Endothelial cell of umbilical vein (primary cell): ENCODE results near the gene AJAP1. TPM values are rescaled to one million over a fixed set of nuclear protein-coding genes. Genes with fewer than 3 reads are reported as not detected.

Experiments used
- BruUV-seq: library from RNA; stranded (reverse); fragments of 400-500 nt; replicated peaks from 2 replicates; lab custom pipeline; 2021; lab: Mats Ljungman, UMichigan
- CTCF ChIA-PET: fragments of 300-600, 350-600 bp; sonication (Branson Sonifier 250); formaldehyde crosslinking; loops from one replicate; lab custom pipeline; 2021; ENCODE audit warnings: antibody characterized with exemption, inconsistent platforms; lab: Charles Lee
- POLR2A ChIA-PET: fragments of 300-600, 350-600 bp; sonication (Branson Sonifier 250); formaldehyde crosslinking; loops from one replicate; lab custom pipeline; 2021; ENCODE audit warnings: antibody characterized with exemption, inconsistent platforms; lab: Charles Lee
- DNase-seq: peaks from one replicate; pipeline ENCODE4 v3.0.0-alpha.2; 2011; ENCODE audit warnings: low read depth, low spot score
- FAIRE-seq: peaks from 2 replicates; lab custom pipeline; 2011; peaks lifted over from hg19 to GRCh38; lab: Jason Lieb, UNC
- H2AFZ ChIP-seq: 2 replicates; pipeline ENCODE4 v1.6.0; 2012; ENCODE audit warnings: low read depth, low read length, control low read depth, inconsistent platforms
- H3K27ac ChIP-seq: 2 replicates; pipeline ENCODE4 v1.5.1; 2011; ENCODE audit warnings: low read depth, mild to moderate bottlenecking, control low read depth, low read length, moderate library complexity; ENCODE audit not compliant: insufficient read depth
- H3K27me3 ChIP-seq, 2 experiments: 2 replicates each; pipeline versions ENCODE4 v1.6.0 to v1.6.1; 2011; ENCODE audit warnings: low read length in 2 of 2, mixed read lengths in 1 of 2; ENCODE audit not compliant: control insufficient read depth in 2 of 2, insufficient read depth in 2 of 2
- H3K36me3 ChIP-seq, 2 experiments: 2 replicates in 1 of 2; 3 replicates in 1 of 2; pipeline ENCODE4 v1.5.1; 2011; ENCODE audit warnings: low read length in 2 of 2, mild to moderate bottlenecking in 1 of 2, moderate library complexity in 1 of 2; ENCODE audit not compliant: control insufficient read depth in 2 of 2, insufficient read depth in 2 of 2; ENCODE audit errors: extremely low read depth in 1 of 2
- H3K4me1 ChIP-seq: 3 replicates; pipeline ENCODE4 v1.5.1; 2011; ENCODE audit warnings: mild to moderate bottlenecking, low read length; ENCODE audit not compliant: control insufficient read depth, insufficient read depth; ENCODE audit errors: extremely low read depth
- H3K4me2 ChIP-seq: 2 replicates; pipeline ENCODE4 v1.6.1; 2011; ENCODE audit warnings: low read length, control low read depth, mixed read lengths; ENCODE audit not compliant: insufficient read depth
- H3K4me3 ChIP-seq, 3 experiments: fragments of 200-600 bp in 1 of 3; sonication (generic), shearing (Covaris generic) in 1 of 3; replicated peaks in 1 of 3; 2 replicates each; pipeline ENCODE4 v1.5.1; 2011 to 2016; ENCODE audit warnings: control low read depth in 3 of 3, low read length in 3 of 3, mild to moderate bottlenecking in 2 of 3, inconsistent platforms in 1 of 3, low read depth in 1 of 3, moderate library complexity in 1 of 3; ENCODE audit not compliant: insufficient read depth in 1 of 3
- H3K79me2 ChIP-seq: 2 replicates; pipeline ENCODE4 v1.6.0; 2012; ENCODE audit warnings: low read length, inconsistent platforms; ENCODE audit not compliant: control insufficient read depth, insufficient read depth
- H3K9ac ChIP-seq: replicated peaks from 2 replicates; pipeline ENCODE3; 2011; ENCODE audit warnings: low read length, control low read depth; ENCODE audit not compliant: insufficient read depth; ENCODE audit errors: extremely low read depth
- H3K9me1 ChIP-seq: replicated peaks from 3 replicates; pipeline ENCODE4 v1.6.0; 2011; ENCODE audit warnings: mild to moderate bottlenecking, low read length; ENCODE audit not compliant: control insufficient read depth, insufficient read depth; ENCODE audit errors: extremely low read depth
- H3K9me3 ChIP-seq: replicated peaks from 2 replicates; pipeline ENCODE4 v1.5.1; 2012; ENCODE audit warnings: low read length, inconsistent platforms; ENCODE audit not compliant: control insufficient read depth, insufficient read depth
- H4K20me1 ChIP-seq: replicated peaks from 2 replicates; pipeline ENCODE3; 2011; ENCODE audit warnings: mild to moderate bottlenecking, low read length; ENCODE audit not compliant: control insufficient read depth, insufficient read depth; ENCODE audit errors: extremely low read depth
- CTCF ChIP-seq, 2 donors: IDR thresholded peaks; 1 replicate in 1 of 2; 2 replicates in 1 of 2; pipeline ENCODE4 v1.5.1; 2011; ENCODE audit warnings: low read length in 2 of 2, mild to moderate bottlenecking in 2 of 2, moderate library complexity in 2 of 2, control low read depth in 1 of 2, inconsistent platforms in 1 of 2, low read depth in 1 of 2; ENCODE audit not compliant: insufficient read depth in 1 of 2; ENCODE audit errors: extremely low read depth in 1 of 2
- EZH2 ChIP-seq: IDR thresholded peaks from 2 replicates; pipeline ENCODE4 v1.6.1; 2012; ENCODE audit warnings: borderline replicate concordance, low read depth, mild to moderate bottlenecking, moderate library complexity, low read length, inconsistent platforms; ENCODE audit not compliant: severe bottlenecking
- FOS ChIP-seq: IDR thresholded peaks from 2 replicates; pipeline ENCODE4 v1.6.1; 2011; ENCODE audit warnings: mild to moderate bottlenecking, low read length, moderate library complexity, borderline replicate concordance; ENCODE audit not compliant: insufficient read depth
- GATA2 ChIP-seq: IDR thresholded peaks from 2 replicates; pipeline ENCODE4 v1.7.0; 2011; ENCODE audit warnings: low read depth, mild to moderate bottlenecking, moderate library complexity, mixed read lengths, low read length; ENCODE audit not compliant: insufficient read length, insufficient read depth
- JUN ChIP-seq: IDR thresholded peaks from 2 replicates; pipeline ENCODE4 v1.6.1; 2011; ENCODE audit warnings: borderline replicate concordance, low read depth; ENCODE audit not compliant: insufficient read length, insufficient read depth
- MAX ChIP-seq: IDR thresholded peaks from 2 replicates; pipeline ENCODE4 v1.6.1; 2011; ENCODE audit not compliant: insufficient read depth, insufficient read length
- MYC ChIP-seq: IDR thresholded peaks from one replicate; pipeline ENCODE4 v1.6.1; 2011; ENCODE audit warnings: mild to moderate bottlenecking, low read depth, low read length
- POLR2A ChIP-seq: IDR thresholded peaks from 2 replicates; pipeline ENCODE4 v1.6.1; 2012; ENCODE audit warnings: low read depth, mild to moderate bottlenecking, control low read depth, low read length
- POLR2AphosphoS5 ChIP-seq: IDR thresholded peaks from 2 replicates; pipeline ENCODE4 v1.6.1; 2012; ENCODE audit warnings: low read depth, mild to moderate bottlenecking, control low read depth, low read length, moderate library complexity; ENCODE audit not compliant: insufficient read depth
- dilution Hi-C: fragments of 300-500 bp; cut with MboI; formaldehyde crosslinking; loops from one replicate; pipeline ENCODE4 v1.15.0; 2019; ENCODE audit warnings: low sequenced_read_pairs; ENCODE audit not compliant: extremely low pct_ligation_motif_present
- intact Hi-C: fragments of 100-400 bp; cut with micrococcal nuclease; formaldehyde crosslinking; loops from one replicate; pipeline ENCODE4 v1.10.0; 2022
- polyA plus RNA-seq, 4 experiments: library from polyadenylated mRNA; depleted of rRNA in 3 of 4; stranded (reverse) in 3 of 4; unstranded in 1 of 4; fragments of >200 nt; gene quantifications; 2 replicates each; pipeline versions ENCODE4 v1.2.1 to v1.2.3, GENCODE V29; 2011 to 2012; ENCODE audit warnings: missing spikeins in 1 of 4
- total RNA-seq: library from RNA; stranded (reverse); gene quantifications from 2 replicates; pipeline ENCODE4 v1.2.3, GENCODE V29; 2021

AJAP1 gene
- total and polyA plus RNA-seq, 2 donors (not counting 3 experiments of a cell fraction or from before 2014, with no cell fraction given): not detected

- H3K4me3 ChIP-seq: no peak overlapping the region
Observed at GRCh38 chr1:4718071-4718470, 63.7 kb downstream of the AJAP1 start.

More at GRCh38 chr1:4718071-4718470, 63.7 kb downstream of the AJAP1 start:
- H3K9me3 ChIP-seq: peaks cover 11% of the 10 kb centered on the region
- H3K36me3 ChIP-seq: no peaks in the 10 kb centered on the region
- ChIA-PET POLR2A (no interaction called here), CTCF (no interaction called here)
- no peak overlapping the region for H3K4me2 ChIP-seq
- no peaks in the 10 kb centered on the region for H3K9me1 ChIP-seq
- no TSS peak for BruUV-seq
- H4K20me1 ChIP-seq: no peaks in the 10 kb centered on the region
- H2AFZ ChIP-seq: no peak overlapping the region
- dilution Hi-C loops: no loop called here
- TF ChIP-seq FOS (no peak), JUN (no peak), POLR2A (no peak), CTCF (IDR thresholded peaks at IDR 0.05; ENCODE audit: extremely low read depth in 1 of 2, insufficient read depth in 1 of 2, low read depth in 1 of 2, low read length in 2 of 2) (no peak), GATA2 (no peak), MAX (no peak), MYC (no peak), POLR2AphosphoS5 (no peak), EZH2 (no peak)
- FAIRE-seq (no peak), DNase-seq (no peak)
- no peaks in the 10 kb centered on the region for H3K27me3 ChIP-seq
- no peaks in the 10 kb centered on the region for H3K4me1 ChIP-seq
- no peak overlapping the region for H3K9ac ChIP-seq
- intact Hi-C loops: no loop called here
- no peaks in the 10 kb centered on the region for H3K79me2 ChIP-seq
- H3K27ac ChIP-seq: no peak overlapping the region
